Activated T-helper 2 cell treated with anti-CD3 and anti-CD28 coated beads, Interferon-gamma antibody, Interleukin-2, Interleukin-4, amounts not matched to agents 10 μg/mL and 5 μg/mL and 100 μg/mL, durations not matched to agents 14 hours and 24 hours and 36 hours (primary cell): Measurements from ENCODE around the gene G6PD. TPM values are rescaled to one million over a fixed set of nuclear protein-coding genes. Genes with fewer than 3 reads are reported as not detected.
A peak's percentile ranks its signal among the peaks of the same experiment; 100 is the strongest.
"Not testable (repeated sequence)": the region's sequence is repeated elsewhere in the genome, so short reads cannot be mapped to it uniquely, and the experiment has no call there.

Source experiments
- DNase-seq: peaks from one replicate; pipeline ENCODE4 v3.0.0; 2021; ENCODE audit warnings: low spot score
- H3K27ac Mint-ChIP-seq: one replicate; pipeline ENCODE4 v1.8.0; 2021; ENCODE audit warnings: mixed read lengths
- H3K27me3 Mint-ChIP-seq: one replicate; pipeline ENCODE4 v1.8.0; 2021; ENCODE audit warnings: low read depth, mixed read lengths
- H3K36me3 Mint-ChIP-seq: one replicate; pipeline ENCODE4 v1.8.0; 2021; ENCODE audit warnings: low read depth, mixed read lengths
- H3K4me1 Mint-ChIP-seq: one replicate; pipeline ENCODE4 v1.8.0; 2021; ENCODE audit warnings: low read depth, mixed read lengths
- H3K4me3 Mint-ChIP-seq: one replicate; pipeline ENCODE4 v1.8.0; 2021; ENCODE audit warnings: low read depth, mild to moderate bottlenecking, moderate library complexity, mixed read lengths
- H3K9me3 Mint-ChIP-seq: one replicate; pipeline ENCODE4 v1.8.0; 2021; ENCODE audit warnings: mixed read lengths
- intact Hi-C: fragments of 100-400 bp; cut with micrococcal nuclease; formaldehyde crosslinking; loops from one replicate; pipeline ENCODE4 v1.15.1; 2023
- total RNA-seq: library from RNA; stranded (reverse); gene quantifications from 2 replicates; pipeline ENCODE4 v1.2.3, GENCODE V29; 2022

Gene G6PD
- total RNA-seq, 1 donor from 2014 or later = 82.8 TPM

DNA sequence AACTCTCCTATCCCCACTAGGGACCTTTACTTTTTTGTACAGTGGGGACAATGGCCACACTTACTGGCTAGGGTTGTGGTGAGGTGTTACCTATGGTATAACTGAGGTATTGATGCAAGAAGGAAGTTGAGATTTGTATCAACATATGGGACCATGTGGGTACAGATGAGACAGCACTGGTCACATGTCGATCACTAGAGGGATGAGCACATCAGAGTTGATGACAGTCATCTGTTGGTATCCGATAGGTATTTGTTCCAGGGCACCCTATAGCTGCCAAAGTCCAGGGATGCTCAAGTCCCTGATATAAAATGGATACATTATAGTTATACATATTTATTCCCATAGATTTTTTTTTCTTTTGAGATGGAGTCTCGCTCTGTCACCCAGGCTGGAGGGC is 43.7 kb downstream of the G6PD start:
- H3K27ac Mint-ChIP-seq = no peak overlapping the region
- no peaks in the 10 kb centered on the region for H3K27me3 Mint-ChIP-seq
- H3K4me1 Mint-ChIP-seq = no peaks in the 10 kb centered on the region
- no peaks in the 10 kb centered on the region for H3K9me3 Mint-ChIP-seq
- no peak for DNase-seq
- H3K36me3 Mint-ChIP-seq = peaks cover 14% of the 10 kb centered on the region
- intact Hi-C loops = no loop called here
- no peak overlapping the region for H3K4me3 Mint-ChIP-seq

DNA sequence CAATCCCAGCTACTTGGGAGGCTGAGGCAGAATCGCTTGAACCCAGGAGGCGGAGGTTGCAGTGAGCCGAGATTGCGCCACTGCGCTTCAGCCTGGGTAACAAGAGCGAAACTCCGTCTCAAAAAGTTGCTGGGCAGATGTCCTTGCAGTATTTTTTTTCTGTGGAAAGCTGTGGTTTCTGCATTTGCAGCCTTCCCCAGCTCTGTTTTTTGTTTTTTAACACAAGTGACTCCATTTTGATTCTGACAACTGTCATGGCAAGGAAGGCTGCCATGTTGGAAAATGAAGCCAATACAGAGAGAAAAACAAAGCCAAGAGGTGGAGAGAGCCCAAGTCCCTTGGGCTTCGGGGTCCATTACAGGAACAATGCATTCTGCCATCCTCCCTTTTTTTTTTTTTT is 44.5 kb downstream of the G6PD start:
- intact Hi-C loops = no loop called here
- Mint-ChIP-seq H3K36me3 (peaks cover 14% of the 10 kb centered on the region), H3K4me3 (no peak overlapping the region), H3K27me3 (no peaks in the 10 kb centered on the region), H3K27ac (no peak overlapping the region), H3K4me1 (no peaks in the 10 kb centered on the region), H3K9me3 (no peaks in the 10 kb centered on the region)
- no peak for DNase-seq

DNA sequence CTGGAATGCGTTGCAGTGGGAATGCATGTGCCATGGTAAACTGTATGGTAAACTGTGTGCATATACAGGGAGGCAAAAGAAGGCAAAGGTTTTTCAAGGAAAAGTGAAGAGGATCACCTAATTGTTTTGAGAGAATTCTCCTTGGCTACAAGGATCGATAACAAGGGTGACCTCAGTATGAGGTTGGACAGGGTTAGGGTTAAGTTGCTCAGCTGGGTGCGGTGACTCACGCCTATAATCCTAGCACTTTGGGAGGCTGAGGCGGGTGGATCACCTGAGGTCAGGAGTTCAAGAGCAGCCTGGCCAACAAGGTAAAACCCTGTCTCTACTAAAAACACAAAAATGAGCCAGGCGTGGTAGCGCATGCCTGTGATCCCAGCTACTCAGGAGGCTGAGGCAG is 45.2 kb downstream of the G6PD start:
- H3K27ac Mint-ChIP-seq, H3K4me1 Mint-ChIP-seq, DNase-seq, H3K27me3 Mint-ChIP-seq, H3K9me3 Mint-ChIP-seq, intact Hi-C loops, H3K4me3 Mint-ChIP-seq: not testable (repeated sequence)
- peaks cover 11% of the 10 kb centered on the region for H3K36me3 Mint-ChIP-seq

DNA sequence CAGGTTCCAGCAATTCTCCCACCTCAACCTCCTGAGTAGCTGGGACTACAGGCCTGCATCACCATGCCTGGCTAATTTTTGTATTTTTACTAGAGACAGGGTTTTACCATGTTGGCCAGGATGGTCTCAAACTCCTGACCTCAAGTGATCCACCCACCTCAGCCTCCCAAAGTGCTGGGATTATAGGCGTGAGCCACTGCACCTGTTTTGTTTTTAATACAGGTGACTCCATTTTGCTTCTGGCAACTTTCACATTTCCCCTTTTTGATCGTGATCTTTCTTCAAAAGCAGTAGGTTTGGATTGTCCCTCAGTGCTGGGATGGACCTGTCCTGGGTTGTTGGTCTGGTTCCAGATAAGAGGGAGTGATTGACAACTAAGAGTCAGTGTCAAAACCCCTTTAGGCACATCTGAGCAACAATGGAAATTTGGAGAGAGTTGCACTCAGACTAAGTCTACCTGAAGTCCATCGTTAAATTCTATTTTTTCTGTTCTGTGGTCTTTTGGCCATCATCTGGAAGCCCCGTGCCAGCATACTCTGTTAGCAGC is 50.0 kb downstream of the G6PD start:
- H3K36me3 Mint-ChIP-seq, H3K4me3 Mint-ChIP-seq, DNase-seq, H3K27ac Mint-ChIP-seq, intact Hi-C loops, H3K9me3 Mint-ChIP-seq, H3K4me1 Mint-ChIP-seq, H3K27me3 Mint-ChIP-seq: not testable (repeated sequence)

DNA sequence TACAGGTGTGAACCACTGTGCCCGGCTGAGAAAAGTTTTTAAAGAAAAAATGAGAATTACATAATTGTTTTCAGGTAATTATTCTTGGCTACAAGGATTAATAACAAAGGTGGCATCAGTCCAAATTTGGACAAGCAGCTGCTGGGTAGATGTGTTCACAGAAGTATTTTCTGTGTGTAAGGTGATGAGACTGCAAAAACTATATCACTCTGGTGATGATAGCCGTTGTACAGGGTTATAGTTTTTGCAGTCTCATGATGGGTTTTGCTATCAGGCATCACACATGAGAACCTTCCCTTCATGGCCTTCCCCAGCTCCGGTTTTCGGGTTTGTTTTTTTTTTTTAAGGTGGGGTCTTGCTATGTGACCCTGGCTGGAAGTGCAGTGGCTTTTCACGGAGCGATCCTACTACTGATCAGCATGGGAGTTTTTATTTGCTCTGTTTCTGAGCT is 51.1 kb downstream of the G6PD start:
- no peak overlapping the region for H3K4me3 Mint-ChIP-seq
- peaks cover 2% of the 10 kb centered on the region for H3K4me1 Mint-ChIP-seq
- DNase-seq = no peak
- H3K9me3 Mint-ChIP-seq = no peaks in the 10 kb centered on the region
- intact Hi-C loops = no loop called here
- H3K27me3 Mint-ChIP-seq = no peaks in the 10 kb centered on the region
- no peak overlapping the region for H3K27ac Mint-ChIP-seq
- H3K36me3 Mint-ChIP-seq = no peaks in the 10 kb centered on the region

DNA sequence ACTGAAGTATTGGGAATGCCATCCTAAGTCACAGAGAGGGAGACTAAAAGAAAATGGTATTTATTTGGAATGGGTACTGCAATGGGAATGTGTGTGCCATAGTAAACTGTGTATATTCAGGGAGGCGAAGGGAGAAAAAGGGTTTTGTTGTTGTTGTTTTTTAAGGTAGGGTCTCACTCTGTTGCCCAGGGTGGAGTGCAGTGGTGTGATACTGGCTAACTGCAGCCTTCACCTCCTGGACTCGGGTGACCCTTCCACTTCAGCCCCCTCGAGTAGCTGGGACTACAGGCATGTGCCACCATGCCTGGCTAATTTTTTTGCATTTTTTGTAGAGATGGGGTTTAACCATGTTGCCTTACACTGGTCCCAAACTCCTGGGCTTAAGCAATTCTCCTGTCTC is 51.9 kb downstream of the G6PD start:
- no peak for DNase-seq
- intact Hi-C loops = no loop called here
- no peak overlapping the region for H3K4me3 Mint-ChIP-seq
- no peaks in the 10 kb centered on the region for H3K27me3 Mint-ChIP-seq
- peaks cover 4% of the 10 kb centered on the region for H3K4me1 Mint-ChIP-seq
- no peaks in the 10 kb centered on the region for H3K36me3 Mint-ChIP-seq
- no peak overlapping the region for H3K27ac Mint-ChIP-seq
- H3K9me3 Mint-ChIP-seq = no peaks in the 10 kb centered on the region

DNA sequence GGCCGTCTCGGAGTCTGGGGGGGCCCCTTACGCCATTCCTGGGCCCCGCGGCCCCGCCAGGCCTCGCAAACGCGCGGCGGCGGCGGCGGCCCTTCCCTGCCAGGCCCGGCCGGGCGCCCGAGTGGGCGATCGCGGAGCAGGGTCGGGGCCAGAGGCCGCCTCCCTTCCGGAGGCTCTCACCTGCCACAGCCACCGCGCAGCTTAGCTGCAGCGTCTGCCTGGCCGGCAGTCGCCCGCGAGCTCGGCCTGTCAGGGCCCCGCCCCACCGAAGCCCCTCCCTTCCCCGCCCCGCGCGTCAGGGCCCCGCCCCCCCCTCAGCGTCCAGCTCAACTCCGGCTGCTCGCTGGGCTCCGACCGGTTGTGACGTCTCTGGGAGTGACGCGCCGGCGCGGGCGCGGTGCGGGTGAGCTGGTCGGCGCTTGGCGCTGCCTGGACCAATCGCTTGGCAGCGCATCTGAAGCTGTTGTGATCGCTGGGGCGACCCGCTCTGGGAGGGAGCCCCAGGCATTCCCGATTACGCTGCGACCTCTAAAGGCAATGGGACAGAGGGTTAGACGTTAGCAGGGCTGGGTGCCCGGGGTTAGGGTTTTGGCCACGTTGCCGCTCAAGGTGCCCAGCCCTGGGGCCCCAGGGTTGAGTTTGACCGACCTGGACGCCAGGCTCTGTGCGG is 56.1 kb downstream of the G6PD start, which contains the start of gene SLC10A3:
Gene SLC10A3, minus strand, starts transcription at position 216 of the 670 bp plus-strand sequence. CDS start 1,689 bp downstream, outside the sequence.
- Mint-ChIP-seq H3K27ac (peak within 1 kb of the TSS; percentile 89), H3K36me3 (peaks cover 14% of the 10 kb centered on the region), H3K4me3 (peak within 1 kb of the TSS; percentile 89), H3K9me3 (no peaks in the 10 kb centered on the region), H3K27me3 (no peaks in the 10 kb centered on the region), H3K4me1 (peaks cover 8% of the 10 kb centered on the region)
- intact Hi-C loops = loop anchor here (1.0 kb wide), 1 partner anchor 25 kb away; no protein-coding TSS in a partner anchor
- DNase-seq = peak; percentile 86

DNA sequence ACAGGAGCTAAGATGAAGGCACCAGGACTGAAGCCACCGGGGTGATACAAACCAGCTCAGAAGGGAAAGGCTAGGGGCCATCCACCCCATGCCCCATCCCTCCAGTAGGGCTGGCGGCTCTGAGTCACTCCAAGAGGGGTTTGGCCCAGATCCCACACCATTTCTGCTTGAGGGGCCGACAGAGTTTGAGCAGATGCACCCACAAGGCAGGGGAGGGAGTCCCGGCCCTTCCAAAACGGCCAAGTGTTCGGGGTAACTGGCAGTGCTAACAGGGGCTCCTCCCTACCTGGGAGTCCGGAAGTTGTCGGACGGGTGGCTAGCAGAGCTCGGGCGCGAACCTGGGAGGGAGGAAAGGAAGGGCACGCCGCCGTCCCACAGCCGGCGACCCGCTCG is 56.6 kb downstream of the G6PD start:
- intact Hi-C loops = no loop called here
- Mint-ChIP-seq H3K4me3 (peak overlapping the region; percentile 89), H3K9me3 (no peaks in the 10 kb centered on the region), H3K4me1 (peaks cover 12% of the 10 kb centered on the region), H3K27me3 (no peaks in the 10 kb centered on the region), H3K36me3 (peaks cover 14% of the 10 kb centered on the region), H3K27ac (peak overlapping the region; percentile 76)
- DNase-seq = no peak

DNA sequence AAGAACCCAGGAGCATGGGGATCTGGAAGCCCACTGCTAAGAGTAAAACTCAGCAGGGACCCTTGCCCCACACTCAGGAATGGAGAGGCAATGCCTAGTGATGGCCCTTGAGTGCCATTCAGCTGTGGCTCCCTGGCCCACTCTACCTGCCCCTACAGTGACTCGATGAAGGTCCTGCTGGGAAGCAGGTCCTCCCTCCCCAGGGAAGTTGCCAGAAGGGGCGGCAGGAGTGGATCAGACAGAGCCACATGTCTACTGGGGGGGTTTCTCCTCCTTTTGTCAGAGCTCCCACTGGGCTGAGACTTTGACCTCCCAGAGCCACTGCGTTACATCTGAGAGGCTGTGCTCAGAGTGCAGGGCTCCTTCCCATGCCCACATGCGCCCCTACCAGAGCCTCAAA is 57.5 kb downstream of the G6PD start:
- H3K9me3 Mint-ChIP-seq = no peaks in the 10 kb centered on the region
- DNase-seq = no peak
- no peak overlapping the region for H3K27ac Mint-ChIP-seq
- H3K27me3 Mint-ChIP-seq = no peaks in the 10 kb centered on the region
- peaks cover 22% of the 10 kb centered on the region for H3K36me3 Mint-ChIP-seq
- H3K4me1 Mint-ChIP-seq = peaks cover 12% of the 10 kb centered on the region
- H3K4me3 Mint-ChIP-seq = peak overlapping the region; percentile 89
- intact Hi-C loops = loop anchor here (5.0 kb wide), 1 partner anchor 43 kb away; no protein-coding TSS in a partner anchor

DNA sequence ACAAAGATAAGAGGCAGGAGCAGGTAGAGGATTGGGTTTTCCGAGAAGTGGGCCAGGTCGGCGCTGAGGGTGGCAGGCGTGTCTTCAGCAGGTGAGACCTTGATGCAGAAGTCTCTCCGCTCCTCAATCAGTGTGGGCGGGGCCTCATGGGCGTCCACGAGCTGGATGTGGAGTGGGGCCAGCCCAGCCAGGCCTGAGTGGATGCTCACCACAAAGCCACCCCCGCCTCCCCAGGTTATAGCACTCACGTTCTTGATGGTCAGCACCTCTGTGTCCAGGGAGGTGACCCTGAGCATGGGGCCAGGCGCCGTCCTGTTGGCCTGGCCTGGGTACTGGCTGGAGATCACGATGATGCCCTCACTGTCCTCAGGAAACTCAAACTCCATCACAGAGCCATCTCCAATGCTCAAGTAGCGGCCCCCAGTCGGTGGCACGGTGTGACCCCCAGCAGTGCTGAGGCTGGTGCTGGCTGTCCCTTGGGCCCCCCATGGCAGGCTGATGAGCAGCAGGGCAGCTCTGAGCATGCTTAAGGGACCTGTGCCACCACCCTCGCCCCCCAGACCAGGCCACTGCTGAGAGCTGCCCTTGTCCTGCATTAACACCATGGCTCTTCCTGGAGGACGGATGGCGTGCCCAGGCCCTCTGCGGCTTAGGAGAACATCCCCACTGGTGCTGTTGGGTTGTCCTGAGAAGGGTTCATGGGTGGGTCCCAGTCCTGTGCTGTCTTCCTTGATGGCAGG is 58.1 kb downstream of the G6PD start:
- Mint-ChIP-seq H3K36me3 (peaks cover 28% of the 10 kb centered on the region), H3K27ac (no peak overlapping the region), H3K4me1 (peaks cover 12% of the 10 kb centered on the region), H3K9me3 (no peaks in the 10 kb centered on the region), H3K4me3 (no peak overlapping the region), H3K27me3 (no peaks in the 10 kb centered on the region)
- no peak for DNase-seq
- intact Hi-C loops = loop anchor here (5.0 kb wide), 1 partner anchor 44 kb away; no protein-coding TSS in a partner anchor

DNA sequence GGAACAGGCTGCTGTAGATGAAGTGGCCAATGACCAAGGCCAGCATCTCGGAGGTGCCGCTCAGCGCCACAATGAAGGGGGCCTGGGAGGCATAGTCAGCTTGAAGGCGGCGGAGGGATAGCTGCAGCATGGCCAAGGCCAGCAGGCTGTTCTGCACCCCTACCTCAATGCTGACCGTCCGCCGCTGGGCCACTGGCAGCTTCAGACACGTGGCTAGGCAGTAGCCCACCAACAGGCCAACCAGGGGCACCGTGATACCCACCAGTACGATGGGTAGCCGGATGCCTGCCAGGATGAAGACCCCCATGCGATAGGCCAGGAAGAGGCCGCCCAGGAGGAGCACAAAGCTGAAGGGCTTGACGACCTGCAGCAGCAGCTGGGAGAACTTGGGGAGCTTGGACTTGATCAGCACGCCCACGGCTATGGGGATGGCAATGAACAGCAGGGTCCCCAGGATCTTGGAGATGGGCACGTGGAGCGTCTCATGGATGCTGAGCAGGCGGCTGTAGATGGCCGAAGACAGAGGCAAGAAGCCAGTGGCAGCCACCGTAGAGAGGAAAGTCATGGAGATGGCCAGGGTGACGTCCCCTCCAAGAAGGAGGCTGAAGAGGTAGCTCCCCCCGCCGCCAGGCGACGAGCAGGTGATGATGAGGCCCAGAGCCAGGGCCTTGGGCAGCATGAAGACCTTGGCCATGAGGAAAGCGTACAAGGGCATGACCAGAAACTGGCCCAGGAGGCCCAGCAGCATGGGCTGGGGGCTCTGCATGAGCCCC is 58.9 kb downstream of the G6PD start:
- peak overlapping the region; percentile 77 for H3K4me3 Mint-ChIP-seq
- H3K4me1 Mint-ChIP-seq = peaks cover 16% of the 10 kb centered on the region
- intact Hi-C loops = loop anchor here (5.0 kb wide), 1 partner anchor 45 kb away; no protein-coding TSS in a partner anchor
- no peaks in the 10 kb centered on the region for H3K27me3 Mint-ChIP-seq
- peaks cover 31% of the 10 kb centered on the region for H3K36me3 Mint-ChIP-seq
- no peak overlapping the region for H3K27ac Mint-ChIP-seq
- DNase-seq = no peak
- H3K9me3 Mint-ChIP-seq = no peaks in the 10 kb centered on the region

DNA sequence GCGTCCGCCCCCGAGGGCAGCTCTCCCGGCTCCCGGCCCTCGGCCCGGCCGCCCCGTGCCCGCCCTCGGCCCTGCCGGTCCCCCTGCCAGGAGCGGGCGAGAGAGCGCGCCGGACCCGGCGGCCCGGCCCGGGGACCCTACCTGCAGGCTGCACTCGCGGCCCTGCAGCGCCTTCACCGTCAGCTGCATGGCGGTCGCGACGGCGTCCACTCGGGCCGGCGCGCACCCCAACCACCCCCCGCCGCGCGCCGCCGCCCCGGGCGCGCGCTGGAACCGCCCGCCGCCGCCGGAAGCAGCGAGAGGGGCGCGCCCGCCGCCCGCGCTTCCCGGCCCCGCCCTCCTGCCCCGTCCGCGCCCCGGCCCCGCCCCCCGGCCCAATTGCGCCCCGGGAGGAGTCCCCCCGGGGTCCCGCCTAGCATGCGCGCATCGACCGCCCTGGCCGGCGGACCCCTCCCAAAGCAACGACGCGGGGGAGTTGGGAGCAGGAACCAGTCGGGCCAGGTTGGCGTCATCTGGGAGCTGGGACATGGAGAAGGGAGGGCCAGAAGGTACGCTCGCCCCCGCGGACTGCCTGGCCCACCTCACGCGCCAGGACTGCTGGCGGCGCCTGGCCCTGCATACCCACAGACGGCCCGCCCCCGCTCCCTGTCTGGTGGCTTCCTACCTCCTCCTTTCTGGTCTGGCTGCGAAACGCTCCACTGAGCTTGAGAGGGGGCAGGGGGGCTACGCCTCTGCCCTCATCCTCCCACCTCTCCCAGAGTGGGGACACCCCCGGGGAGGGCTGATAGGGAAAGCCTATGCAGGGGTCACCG is 60.0 kb downstream of the G6PD start, which contains the start of gene UBL4A:
Gene UBL4A, minus strand, starts transcription at position 220 of the 812 bp plus-strand sequence. Its CDS starts 31 bp downstream, at position 189.
- peak within 1 kb of the TSS; percentile 60 for H3K27ac Mint-ChIP-seq
- peak; percentile 41 for DNase-seq
- no peaks in the 10 kb centered on the region for H3K27me3 Mint-ChIP-seq
- intact Hi-C loops = loop anchor here (5.0 kb wide), 1 partner anchor 46 kb away; no protein-coding TSS in a partner anchor
- no peaks in the 10 kb centered on the region for H3K9me3 Mint-ChIP-seq
- peak within 1 kb of the TSS; percentile 77 for H3K4me3 Mint-ChIP-seq
- peaks cover 16% of the 10 kb centered on the region for H3K4me1 Mint-ChIP-seq
- peaks cover 31% of the 10 kb centered on the region for H3K36me3 Mint-ChIP-seq
